Peyer's patch (tissue), 4 donors: ENCODE measurements around the gene GPC2. TPM values are rescaled to one million over a fixed set of nuclear protein-coding genes. Genes with fewer than 3 reads are reported as not detected.

ENCODE experiments used
- DNase-seq, 3 donors: peaks; one replicate each; pipeline ENCODE4 v3.0.0-alpha.2; 2017 to 2019
- H3K27ac ChIP-seq, 4 donors: fragments of 200-600 bp; sonication (generic); one replicate each; pipeline ENCODE4 v1.5.1; 2016 to 2019
- H3K27me3 ChIP-seq, 2 donors: fragments of 200-600 bp; sonication (generic); one replicate each; pipeline ENCODE4 v1.5.1; 2019
- H3K36me3 ChIP-seq, 3 donors: fragments of 200-600 bp; sonication (generic); one replicate each; pipeline ENCODE4 v1.5.1; 2016 to 2019
- H3K4me1 ChIP-seq, 4 donors: fragments of 200-600 bp; sonication (generic); one replicate each; pipeline ENCODE4 v1.5.1; 2016 to 2019
- H3K4me3 ChIP-seq, 4 donors: fragments of 200-600 bp; sonication (generic); 1 replicate in 3 of 4; 2 replicates in 1 of 4; pipeline ENCODE4 v1.5.1; 2016 to 2019; ENCODE audit warnings: mild to moderate bottlenecking in 1 of 4
- H3K9me3 ChIP-seq, 4 donors: fragments of 200-600 bp; sonication (generic); one replicate each; pipeline ENCODE4 v1.5.1; 2016 to 2019; ENCODE audit warnings: mild to moderate bottlenecking in 1 of 4
- POLR2A ChIP-seq, 2 donors: fragments of 450-650 bp; IDR thresholded peaks; one replicate each; pipeline ENCODE4 v1.5.1; 2017; ENCODE audit warnings: antibody characterized with exemption in 2 of 2, mild to moderate bottlenecking in 2 of 2, moderate library complexity in 2 of 2
- total RNA-seq, 4 donors: library from RNA; depleted of rRNA; stranded (reverse); fragments of >200 nt; gene quantifications; one replicate each; pipeline ENCODE4 v1.1.0, GENCODE V29; 2016
- TF ChIP-seq, protein P1 (sequence below), 6 experiments: fragments of 450-650 bp in 4 of 6; fragments of 200-600 bp in 2 of 6; sonication (generic) in 1 of 6; IDR thresholded peaks; one replicate each; pipeline ENCODE4 v1.5.1; 2017 to 2019; ENCODE audit warnings: antibody characterized with exemption in 6 of 6, mild to moderate bottlenecking in 3 of 6, moderate library complexity in 1 of 6

GPC2 gene
- total RNA-seq, 4 donors from 2014 or later, result 3.8 to 16.5 (median 6.7) TPM; not detected in 1

- Histone ChIP-seq H3K9me3 (no peaks in the 10 kb centered on the region), H3K27ac (no peak overlapping the region), H3K4me3 (no peak overlapping the region), H3K36me3 (no peaks in the 10 kb centered on the region), H3K4me1 (peaks cover 0 to 7% (median 0%) of the 10 kb centered on the region in 4 donors), H3K27me3 (no peaks in the 10 kb centered on the region)
- TF ChIP-seq, protein P1, sequence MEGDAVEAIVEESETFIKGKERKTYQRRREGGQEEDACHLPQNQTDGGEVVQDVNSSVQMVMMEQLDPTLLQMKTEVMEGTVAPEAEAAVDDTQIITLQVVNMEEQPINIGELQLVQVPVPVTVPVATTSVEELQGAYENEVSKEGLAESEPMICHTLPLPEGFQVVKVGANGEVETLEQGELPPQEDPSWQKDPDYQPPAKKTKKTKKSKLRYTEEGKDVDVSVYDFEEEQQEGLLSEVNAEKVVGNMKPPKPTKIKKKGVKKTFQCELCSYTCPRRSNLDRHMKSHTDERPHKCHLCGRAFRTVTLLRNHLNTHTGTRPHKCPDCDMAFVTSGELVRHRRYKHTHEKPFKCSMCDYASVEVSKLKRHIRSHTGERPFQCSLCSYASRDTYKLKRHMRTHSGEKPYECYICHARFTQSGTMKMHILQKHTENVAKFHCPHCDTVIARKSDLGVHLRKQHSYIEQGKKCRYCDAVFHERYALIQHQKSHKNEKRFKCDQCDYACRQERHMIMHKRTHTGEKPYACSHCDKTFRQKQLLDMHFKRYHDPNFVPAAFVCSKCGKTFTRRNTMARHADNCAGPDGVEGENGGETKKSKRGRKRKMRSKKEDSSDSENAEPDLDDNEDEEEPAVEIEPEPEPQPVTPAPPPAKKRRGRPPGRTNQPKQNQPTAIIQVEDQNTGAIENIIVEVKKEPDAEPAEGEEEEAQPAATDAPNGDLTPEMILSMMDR (IDR thresholded peaks at IDR 0.05), result no peak
- TF ChIP-seq POLR2A (IDR thresholded peaks at IDR 0.05), result no peak
- no peak for DNase-seq
Measured at GRCh38 chr7:100142461-100142860, 34.7 kb downstream of the GPC2 start.

- no peaks in the 10 kb centered on the region for H3K27me3 ChIP-seq
- H3K4me3 ChIP-seq, result no peak overlapping the region
- peak overlapping the region in 2 of 4 donors; percentile 54 to 86 for H3K27ac ChIP-seq
- H3K9me3 ChIP-seq, result no peaks in the 10 kb centered on the region
- H3K36me3 ChIP-seq, result no peaks in the 10 kb centered on the region
- peaks cover 0 to 7% (median 0%) of the 10 kb centered on the region in 4 donors for H3K4me1 ChIP-seq
- no peak for DNase-seq
- no peak for TF ChIP-seq POLR2A (IDR thresholded peaks at IDR 0.05)
- TF ChIP-seq, protein P1 (IDR thresholded peaks at IDR 0.05), result no peak
Measured at GRCh38 chr7:100141555-100141949, 35.6 kb downstream of the GPC2 start.

DNA sequence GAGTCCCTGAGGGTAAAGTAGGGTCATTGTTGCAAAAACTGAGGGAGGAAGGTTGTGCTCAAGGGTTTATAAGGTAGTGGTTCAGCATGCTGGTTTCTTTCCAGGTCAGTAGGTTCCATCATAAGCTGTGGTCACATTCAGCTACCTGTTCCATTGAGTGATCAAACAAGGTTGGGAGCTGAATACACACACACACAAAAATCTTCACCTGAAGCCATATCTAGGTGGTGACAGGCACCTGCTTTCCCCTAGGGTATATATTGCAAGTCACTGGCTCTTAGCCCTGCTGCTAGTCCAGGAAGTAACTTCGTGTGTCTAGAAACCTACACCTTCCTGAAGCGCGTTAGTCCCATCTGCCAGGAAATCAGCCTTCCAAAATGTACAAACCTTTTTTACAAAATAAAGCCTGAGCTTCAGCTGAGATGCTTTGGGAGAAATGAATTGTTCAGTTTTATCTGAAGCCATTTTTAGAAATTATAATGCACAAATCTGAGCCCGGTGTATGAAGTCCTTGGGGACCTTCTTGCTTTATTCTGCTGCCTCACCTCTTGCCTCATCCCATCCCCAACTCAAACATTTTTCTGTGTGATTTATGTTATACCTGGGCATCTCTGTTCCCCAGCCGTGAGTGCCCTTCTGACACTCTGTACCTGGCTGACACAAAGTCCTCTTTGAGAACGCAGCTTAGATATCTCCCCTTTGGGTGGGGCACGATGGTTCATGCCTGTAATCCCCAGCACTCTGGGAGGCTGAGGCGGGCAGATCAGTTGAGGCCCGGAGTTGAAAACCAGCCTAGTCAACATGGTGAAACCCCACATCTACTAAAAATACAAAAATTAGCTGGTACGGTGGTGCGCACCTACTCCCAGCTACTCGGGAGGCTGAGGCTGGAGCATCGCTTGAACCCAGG is 39.1 kb downstream of the GPC2 start:
- Histone ChIP-seq H3K27ac (peak overlapping the region in 2 of 4 donors; percentile 46 to 52), H3K4me3 (no peak overlapping the region), H3K4me1 (peaks cover 0 to 7% (median 0%) of the 10 kb centered on the region in 4 donors), H3K36me3 (no peaks in the 10 kb centered on the region), H3K9me3 (no peaks in the 10 kb centered on the region), H3K27me3 (no peaks in the 10 kb centered on the region)
- TF ChIP-seq, protein P1 (IDR thresholded peaks at IDR 0.05), result no peak
- no peak for TF ChIP-seq POLR2A (IDR thresholded peaks at IDR 0.05)
- DNase-seq, result no peak

DNA sequence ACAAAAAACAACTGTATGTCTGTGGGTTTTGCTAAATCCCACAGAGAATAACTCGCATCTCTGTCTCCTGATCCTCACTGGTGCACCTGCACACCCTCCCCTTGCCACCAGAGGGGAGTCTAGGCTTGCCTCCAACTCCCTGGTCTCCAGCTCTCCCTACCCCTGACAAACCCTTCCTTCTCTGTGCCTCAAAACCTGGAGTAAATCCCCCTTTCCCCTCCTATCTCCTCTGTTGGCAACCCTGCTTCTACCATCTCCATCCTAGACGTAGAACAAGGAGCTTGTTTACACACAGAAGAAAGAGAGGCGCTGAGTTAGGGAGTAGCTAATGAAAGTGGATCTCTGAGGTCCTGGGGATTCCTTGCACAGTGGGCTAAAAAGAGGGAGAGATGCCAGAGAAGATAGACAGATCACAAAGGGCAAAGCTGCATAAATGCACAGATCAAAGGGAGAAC is 44.5 kb downstream of the GPC2 start:
- Histone ChIP-seq H3K9me3 (no peaks in the 10 kb centered on the region), H3K27ac (no peak overlapping the region), H3K4me3 (no peak overlapping the region), H3K36me3 (no peaks in the 10 kb centered on the region), H3K4me1 (peaks cover 0 to 35% (median 2%) of the 10 kb centered on the region in 4 donors), H3K27me3 (no peaks in the 10 kb centered on the region)
- DNase-seq, result peak; percentile 67 to 84 (median 75)
- TF ChIP-seq POLR2A (IDR thresholded peaks at IDR 0.05), result no peak
- TF ChIP-seq, protein P1 (IDR thresholded peaks at IDR 0.05), result peak; percentile 70 to 94 (median 89)

DNA sequence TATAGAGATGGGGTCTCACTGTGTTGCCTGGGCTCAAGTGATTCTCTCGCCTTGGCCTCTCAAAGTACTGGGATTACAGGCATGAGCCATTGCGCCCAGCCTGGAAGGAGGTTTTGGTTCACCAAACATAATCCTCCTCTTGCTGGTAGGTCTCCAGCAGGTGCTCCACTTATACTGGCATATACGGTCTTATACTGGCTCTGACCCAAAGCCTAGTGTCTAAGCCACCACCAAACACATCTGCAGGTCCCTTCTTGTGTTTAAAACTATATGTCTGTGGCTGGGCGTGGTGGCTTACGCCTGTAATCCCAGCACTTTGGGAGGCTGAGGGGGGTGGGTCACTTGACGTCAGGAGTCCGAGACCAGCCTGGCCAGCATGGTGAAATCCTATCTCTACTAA is 45.1 kb downstream of the GPC2 start:
- Histone ChIP-seq H3K36me3 (no peaks in the 10 kb centered on the region), H3K9me3 (no peaks in the 10 kb centered on the region), H3K4me1 (peaks cover 0 to 36% (median 2%) of the 10 kb centered on the region in 4 donors), H3K27me3 (no peaks in the 10 kb centered on the region), H3K27ac (no peak overlapping the region), H3K4me3 (no peak overlapping the region)
- no peak for TF ChIP-seq POLR2A (IDR thresholded peaks at IDR 0.05)
- TF ChIP-seq, protein P1 (IDR thresholded peaks at IDR 0.05), result no peak
- no peak for DNase-seq
